HEK293T (cell line): ENCODE results near the gene VSTM4.

Experiments
- CTCF ChIA-PET: fragments of 350-600 bp; formaldehyde crosslinking; extraction: SDS; loops from one replicate; lab custom pipeline; 2021; ENCODE audit warnings: antibody characterized with exemption, inconsistent platforms; lab: Yijun Ruan, JAX
- POLR2A ChIA-PET: fragments of 350-600 bp; formaldehyde crosslinking; extraction: SDS; loops from one replicate; lab custom pipeline; 2020; ENCODE audit warnings: antibody characterized with exemption, inconsistent platforms; lab: Yijun Ruan, JAX
- DNase-seq: peaks from one replicate; pipeline ENCODE4 v3.0.0; 2012; ENCODE audit warnings: mixed read lengths; ENCODE audit errors: extremely low spot score
- ARNT ChIP-seq: fragments of 450-650 bp; IDR thresholded peaks from 2 replicates; pipeline ENCODE4 v1.6.1; 2017; ENCODE audit warnings: mild to moderate bottlenecking
- BHLHE40 ChIP-seq: fragments of 450-650 bp; IDR thresholded peaks from 2 replicates; pipeline ENCODE4 v1.6.1; 2016; ENCODE audit warnings: mild to moderate bottlenecking, moderate library complexity, borderline replicate concordance
- CTBP1 ChIP-seq: fragments of 450-650 bp; IDR thresholded peaks from 2 replicates; pipeline ENCODE4 v1.6.1; 2016; ENCODE audit warnings: borderline replicate concordance
- ELF4 ChIP-seq: fragments of 450-650 bp; IDR thresholded peaks from 2 replicates; pipeline ENCODE4 v1.6.1; 2017; ENCODE audit warnings: antibody characterized with exemption
- FOXA1 ChIP-seq: fragments of 450-650 bp; IDR thresholded peaks from 2 replicates; pipeline ENCODE4 v1.6.1; 2016; ENCODE audit warnings: mild to moderate bottlenecking
- FOXK2 ChIP-seq: fragments of 450-650 bp; IDR thresholded peaks from 2 replicates; pipeline ENCODE4 v1.6.1; 2016; ENCODE audit warnings: mild to moderate bottlenecking
- FOXM1 ChIP-seq: fragments of 450-650 bp; IDR thresholded peaks from 2 replicates; pipeline ENCODE4 v1.6.1; 2017; ENCODE audit warnings: mild to moderate bottlenecking, borderline replicate concordance
- HDGF ChIP-seq: fragments of 450-650 bp; IDR thresholded peaks from 2 replicates; pipeline ENCODE4 v1.6.1; 2017; ENCODE audit warnings: antibody characterized with exemption, borderline replicate concordance
- L3MBTL2 ChIP-seq: fragments of 450-650 bp; conservative IDR thresholded peaks from 2 replicates; pipeline ENCODE4 v1.6.1; 2016; ENCODE audit warnings: mild to moderate bottlenecking
- LEF1 ChIP-seq: fragments of 450-650 bp; IDR thresholded peaks from 2 replicates; pipeline ENCODE4 v1.6.1; 2017; ENCODE audit warnings: mild to moderate bottlenecking, borderline replicate concordance
- NFRKB ChIP-seq: fragments of 450-650 bp; IDR thresholded peaks from 2 replicates; pipeline ENCODE4 v1.6.1; 2016; ENCODE audit warnings: mild to moderate bottlenecking, moderate library complexity
- SP1 ChIP-seq: fragments of 450-650 bp; IDR thresholded peaks from 2 replicates; pipeline ENCODE4 v1.6.1; 2017
- SUZ12 ChIP-seq: fragments of 450-650 bp; IDR thresholded peaks from 2 replicates; pipeline ENCODE4 v1.6.1; 2016; ENCODE audit warnings: mild to moderate bottlenecking
- TARDBP ChIP-seq: fragments of 450-650 bp; IDR thresholded peaks from 2 replicates; pipeline ENCODE4 v1.6.1; 2016
- ZNF384 ChIP-seq: fragments of 450-650 bp; IDR thresholded peaks from 2 replicates; pipeline ENCODE4 v1.6.1; 2016
- TF ChIP-seq, protein P1 (sequence below): fragments of 450-650 bp; IDR thresholded peaks from 2 replicates; pipeline ENCODE4 v1.6.1; 2016

The VSTM4 gene

DNA sequence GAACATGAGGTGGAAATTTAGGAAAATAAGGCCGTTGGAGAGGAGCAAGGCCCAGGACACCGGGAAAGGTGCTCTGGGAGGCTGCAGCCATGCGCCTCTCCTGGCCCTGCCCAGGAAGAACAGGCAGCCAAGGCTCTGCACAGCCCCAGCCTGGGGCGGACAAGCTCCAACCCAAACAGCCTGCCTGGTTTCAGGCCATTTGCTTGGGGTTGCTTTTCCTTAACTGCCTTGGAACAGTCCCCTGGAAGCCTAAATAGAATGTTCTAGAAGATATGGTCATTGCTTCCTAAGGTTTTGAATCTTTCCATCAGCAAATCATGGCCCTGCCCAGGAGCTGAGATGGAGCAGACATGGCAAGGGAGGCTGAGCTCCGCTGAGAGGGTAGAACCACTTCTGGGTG, 11.0 kb downstream of the VSTM4 start:
- POLR2A ChIA-PET = no interaction called here

DNA sequence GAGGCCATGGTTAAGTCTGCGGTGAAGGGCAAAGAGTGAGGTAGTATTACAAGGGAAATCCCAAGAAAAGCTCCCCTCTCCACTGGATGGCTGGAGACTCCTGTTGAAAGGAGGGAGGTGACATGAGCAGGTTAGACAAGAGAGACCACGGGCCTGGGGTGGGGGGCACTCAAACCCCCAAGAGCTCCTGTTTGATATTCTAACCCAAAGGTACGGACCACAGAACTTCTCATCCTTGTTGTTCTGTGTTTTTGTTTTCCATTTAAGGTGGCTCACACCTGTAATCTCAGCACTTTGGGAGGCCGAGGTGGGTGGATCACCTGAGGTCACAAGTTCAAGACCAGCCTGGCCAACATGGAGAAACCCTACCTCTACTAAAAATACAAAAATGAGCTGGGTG, 11.6 kb downstream of the VSTM4 start:
- ChIA-PET CTCF (no interaction called here), POLR2A (no interaction called here)
- TF ChIP-seq TARDBP (no peak), SUZ12 (no peak), FOXA1 (no peak)
- DNase-seq = no peak

More for the DNA sequence above, 11.0 kb downstream of the VSTM4 start:
- DNase-seq = no peak
- CTCF ChIA-PET = no interaction called here
- TF ChIP-seq ZNF384 = no peak
- TF ChIP-seq FOXM1 = no peak
- no peak for TF ChIP-seq CTBP1
- TF ChIP-seq HDGF = no peak
- no peak for TF ChIP-seq NFRKB
- TF ChIP-seq SUZ12 = no peak
- no peak for TF ChIP-seq ELF4
- no peak for TF ChIP-seq L3MBTL2
- no peak for TF ChIP-seq LEF1
- no peak for TF ChIP-seq FOXK2
- no peak for TF ChIP-seq BHLHE40
- TF ChIP-seq ARNT = no peak

DNA sequence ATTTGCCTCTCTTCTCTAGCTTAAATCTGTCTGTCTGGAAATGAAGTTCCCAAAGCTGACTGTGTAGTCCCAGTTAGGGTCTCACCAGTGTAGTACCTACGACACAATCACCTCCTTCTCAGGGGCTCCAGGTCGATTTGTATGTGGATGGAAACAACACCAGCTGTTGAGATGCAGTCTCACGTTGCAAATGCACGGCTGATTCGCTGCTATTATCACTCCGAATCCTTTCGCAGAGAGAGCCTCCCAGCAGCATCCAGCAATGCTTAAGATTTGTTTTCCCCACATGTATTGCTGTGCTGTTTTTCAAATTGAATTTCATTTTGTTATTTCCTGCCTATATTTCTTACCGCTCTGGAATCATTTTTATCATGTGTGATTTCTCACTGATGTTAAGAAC, 16.3 kb downstream of the VSTM4 start:
- no peak for TF ChIP-seq ELF4
- no peak for TF ChIP-seq LEF1
- no peak for TF ChIP-seq SUZ12
- no peak for TF ChIP-seq NFRKB
- TF ChIP-seq TARDBP = no peak
- TF ChIP-seq FOXK2 = no peak
- TF ChIP-seq FOXA1 = no peak
- TF ChIP-seq BHLHE40 = no peak
- TF ChIP-seq SP1 = no peak
- no peak for TF ChIP-seq FOXM1
- TF ChIP-seq ZNF384 = no peak
- TF ChIP-seq HDGF = no peak
- TF ChIP-seq L3MBTL2 = no peak
- no peak for TF ChIP-seq ARNT
- TF ChIP-seq, protein P1, sequence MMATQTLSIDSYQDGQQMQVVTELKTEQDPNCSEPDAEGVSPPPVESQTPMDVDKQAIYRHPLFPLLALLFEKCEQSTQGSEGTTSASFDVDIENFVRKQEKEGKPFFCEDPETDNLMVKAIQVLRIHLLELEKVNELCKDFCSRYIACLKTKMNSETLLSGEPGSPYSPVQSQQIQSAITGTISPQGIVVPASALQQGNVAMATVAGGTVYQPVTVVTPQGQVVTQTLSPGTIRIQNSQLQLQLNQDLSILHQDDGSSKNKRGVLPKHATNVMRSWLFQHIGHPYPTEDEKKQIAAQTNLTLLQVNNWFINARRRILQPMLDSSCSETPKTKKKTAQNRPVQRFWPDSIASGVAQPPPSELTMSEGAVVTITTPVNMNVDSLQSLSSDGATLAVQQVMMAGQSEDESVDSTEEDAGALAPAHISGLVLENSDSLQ = no peak
- TF ChIP-seq CTBP1 = no peak
- no peak for DNase-seq
- CTCF ChIA-PET = no interaction called here
- POLR2A ChIA-PET = no interaction called here

DNA sequence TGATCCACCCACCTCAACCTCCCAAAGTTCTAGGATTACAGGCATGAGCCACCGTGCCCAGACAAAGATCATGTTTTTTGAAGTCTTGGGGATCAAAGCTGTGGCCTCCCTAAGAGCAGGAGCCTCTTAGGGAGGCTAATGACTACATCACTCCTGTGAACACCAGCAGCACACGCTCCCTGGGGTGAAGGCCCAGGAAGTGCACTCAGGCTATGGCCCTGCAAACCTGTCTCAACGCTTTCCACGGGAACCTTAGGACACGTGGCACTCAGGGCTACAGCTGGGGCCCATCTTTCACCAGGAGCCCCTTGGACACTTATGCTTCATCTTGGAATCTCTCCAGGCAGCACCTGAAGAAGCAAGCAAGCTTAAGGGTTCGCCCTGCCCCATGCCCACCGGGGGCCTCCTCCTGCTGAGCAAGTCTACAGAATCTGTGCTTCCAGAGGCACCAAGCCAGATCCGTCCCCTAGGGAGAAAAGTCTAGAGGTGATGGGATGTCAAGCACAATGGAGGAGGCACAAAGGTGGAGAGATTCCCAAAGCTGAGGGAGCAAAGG, 18.4 kb downstream of the VSTM4 start:
- TF ChIP-seq LEF1 (no peak), CTBP1 (no peak), FOXA1 (no peak), ELF4 (no peak), BHLHE40 (no peak), ZNF384 (no peak), FOXK2 (no peak), NFRKB (no peak)
- ChIA-PET POLR2A (no interaction called here), CTCF (no interaction called here)
- DNase-seq = no peak

DNA sequence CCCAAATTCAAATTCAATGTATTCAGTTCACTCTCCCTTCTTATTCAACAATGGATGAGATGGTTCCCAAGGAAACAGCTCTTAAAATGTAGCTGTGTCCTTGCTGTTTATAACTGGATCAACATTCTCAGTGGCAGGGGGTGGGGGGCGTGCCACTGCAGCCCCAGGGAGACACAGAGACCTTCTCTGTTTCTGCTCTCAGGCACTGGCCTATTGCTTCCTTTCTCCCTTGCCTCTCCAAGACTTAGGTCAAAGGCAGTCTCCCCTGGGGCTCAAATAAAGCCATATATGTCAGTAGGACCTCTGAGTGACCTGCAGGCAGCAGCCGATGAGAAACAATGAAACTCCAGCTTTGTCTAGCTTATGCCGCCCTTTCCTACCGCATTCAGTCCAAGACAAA, 20.7 kb downstream of the VSTM4 start:
- TF ChIP-seq NFRKB = no peak
- no peak for TF ChIP-seq HDGF
- TF ChIP-seq ARNT = no peak
- TF ChIP-seq CTBP1 = no peak
- TF ChIP-seq TARDBP = no peak
- TF ChIP-seq, protein P1 = no peak
- no peak for TF ChIP-seq FOXK2
- no peak for TF ChIP-seq ELF4
- no peak for TF ChIP-seq SUZ12
- no peak for TF ChIP-seq LEF1
- no peak for TF ChIP-seq BHLHE40
- no peak for TF ChIP-seq SP1
- no peak for TF ChIP-seq ZNF384
- no peak for TF ChIP-seq FOXA1
- TF ChIP-seq FOXM1 = no peak
- no peak for TF ChIP-seq L3MBTL2
- ChIA-PET CTCF (no interaction called here), POLR2A (no interaction called here)
- no peak for DNase-seq

DNA sequence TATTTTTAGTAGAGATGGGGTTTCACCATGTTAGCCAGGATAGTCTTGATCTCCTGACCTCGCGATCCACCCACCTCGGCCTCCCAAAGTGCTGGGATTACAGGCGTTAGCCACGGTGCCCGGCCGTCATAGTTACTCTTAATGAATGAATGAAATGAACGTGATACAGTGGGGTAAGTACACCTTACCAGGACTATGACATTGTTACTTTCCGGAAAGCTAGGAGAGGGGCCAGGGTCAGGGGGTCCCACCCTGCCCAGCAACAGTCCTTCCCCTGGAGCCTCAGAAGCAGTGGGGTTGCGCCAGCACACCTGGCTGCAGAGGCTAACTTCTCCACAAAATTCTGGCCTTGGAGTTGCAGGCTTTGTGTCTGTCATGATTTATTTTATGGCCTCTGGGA, 21.4 kb downstream of the VSTM4 start:
- TF ChIP-seq FOXM1 (no peak), ZNF384 (no peak), FOXK2 (no peak), ELF4 (no peak), ARNT (no peak), FOXA1 (no peak), BHLHE40 (no peak), CTBP1 (no peak), SUZ12 (no peak), SP1 (no peak), L3MBTL2 (no peak), LEF1 (no peak), TARDBP (no peak), NFRKB (no peak), HDGF (no peak)
- TF ChIP-seq, protein P1 = no peak
- DNase-seq = no peak
- ChIA-PET CTCF (no interaction called here), POLR2A (no interaction called here)
